ENCODE data around the gene TBX6.
A peak's percentile ranks its signal among the peaks of the same experiment; 100 is the strongest.

TBX6 gene

GRCh38 chr16:30113711-30114333 lies 22.1 kb upstream of the TBX6 start:
- no peak for DNase-seq

GRCh38 chr16:30113031-30113710 lies 21.4 kb upstream of the TBX6 start, which contains the start of gene GDPD3:
TSS of gene GDPD3 (minus strand) at chr16:30113537. CDS start at chr16:30113478, 59 bp downstream.
- DNase-seq, result peak in 1 of 56 donors; percentile 34

GRCh38 chr16:30112197-30113030 lies 20.7 kb upstream of the TBX6 start:
- DNase-seq, result peak in 14 of 56 donors; percentile 5 to 51 (median 21)

GRCh38 chr16:30110661-30111060 lies 18.9 kb upstream of the TBX6 start:
- DNase-seq, result no peak

GRCh38 chr16:30108059-30108850 lies 16.5 kb upstream of the TBX6 start:
- no peak for DNase-seq

GRCh38 chr16:30104492-30104891 lies 12.8 kb upstream of the TBX6 start:
- no peak for DNase-seq

- DNase-seq, result no peak
These were observed 12.4 kb upstream of the TBX6 start for GRCh38 chr16:30104090-30104489.

GRCh38 chr16:30096862-30097563 lies 5.3 kb upstream of the TBX6 start:
- DNase-seq, result no peak

GRCh38 chr16:30096105-30096861 lies 4.6 kb upstream of the TBX6 start, which contains the start of gene YPEL3:
TSS of gene YPEL3 (minus strand) at chr16:30096213. CDS start at chr16:30095482, 731 bp downstream.
- peak; percentile 29 to 96 (median 84) for DNase-seq

GRCh38 chr16:30095166-30096078 lies 3.7 kb upstream of the TBX6 start:
- peak in 11 of 56 donors; percentile 8 to 75 (median 19) for DNase-seq

- DNase-seq, result peak in 1 of 56 donors; percentile 52
These were observed 2.9 kb upstream of the TBX6 start for GRCh38 chr16:30094541-30095165.

- peak in 47 of 56 donors; percentile 23 to 78 (median 57) for DNase-seq
These were observed 768 bp upstream of the TBX6 start for GRCh38 chr16:30092373-30093010.

GRCh38 chr16:30090610-30091331 lies 953 bp downstream of the TBX6 start:
- DNase-seq, result no peak

- DNase-seq, result no peak
These were observed 2.7 kb downstream of the TBX6 start for GRCh38 chr16:30088832-30089624.

GRCh38 chr16:30088237-30088831 lies 3.4 kb downstream of the TBX6 start:
- DNase-seq, result no peak

Measured in amygdala (tissue), 56 donors.